EH (cell line): ENCODE measurements around the gene ZNF730.
"Not testable (repeated sequence)": the region's sequence is repeated elsewhere in the genome, so short reads cannot be mapped to it uniquely, and the experiment has no call there.

ENCODE experiments used
- DNase-seq: peaks from one replicate; pipeline ENCODE4 v3.0.0-alpha.2; 2015; ENCODE audit warnings: low read depth

The ZNF730 gene

GRCh38 chr19:23116802-23117571 lies at the start of gene ZNF730:
ZNF730 (plus strand) TSS chr19:23117025; CDS start chr19:23117174, 149 bp downstream.
- peak; percentile 76 for DNase-seq

GRCh38 chr19:23070353-23071146 lies 46.3 kb upstream of the ZNF730 start:
- peak; percentile 35 for DNase-seq

- DNase-seq: peak; percentile 50
Measured at GRCh38 chr19:23071147-23071511, 45.7 kb upstream of the ZNF730 start.

GRCh38 chr19:23075031-23075733 lies 41.6 kb upstream of the ZNF730 start:
- DNase-seq: peak; percentile 74

- not testable (repeated sequence) for DNase-seq
Measured at GRCh38 chr19:23077776-23078175, 39.0 kb upstream of the ZNF730 start.

- DNase-seq: no peak
Measured at GRCh38 chr19:23093832-23094231, 23.0 kb upstream of the ZNF730 start.

GRCh38 chr19:23095418-23095817 lies 21.4 kb upstream of the ZNF730 start:
- DNase-seq: no peak

- no peak for DNase-seq
Measured at GRCh38 chr19:23098286-23098685, 18.5 kb upstream of the ZNF730 start.

- DNase-seq: no peak
Measured at GRCh38 chr19:23098988-23099387, 17.8 kb upstream of the ZNF730 start.

- no peak for DNase-seq
Measured at GRCh38 chr19:23099966-23100365, 16.9 kb upstream of the ZNF730 start.

- no peak for DNase-seq
Measured at GRCh38 chr19:23101241-23101640, 15.6 kb upstream of the ZNF730 start.

- DNase-seq: no peak
Measured at GRCh38 chr19:23118400-23118799, 1.6 kb downstream of the ZNF730 start.

GRCh38 chr19:23134211-23134610 lies 17.4 kb downstream of the ZNF730 start:
- not testable (repeated sequence) for DNase-seq

GRCh38 chr19:23145617-23146415 lies 29.0 kb downstream of the ZNF730 start:
- DNase-seq: no peak

GRCh38 chr19:23160766-23161165 lies 43.9 kb downstream of the ZNF730 start:
- DNase-seq: no peak

- not testable (repeated sequence) for DNase-seq
Measured at GRCh38 chr19:23168286-23168685, 51.5 kb downstream of the ZNF730 start.

GRCh38 chr19:23183251-23183650 lies 66.4 kb downstream of the ZNF730 start:
- DNase-seq: no peak

GRCh38 chr19:23190341-23190740 lies 73.5 kb downstream of the ZNF730 start:
- DNase-seq: no peak
